ENCODE data around the gene KAZALD1.
"Not testable (repeated sequence)": the region's sequence is repeated elsewhere in the genome, so short reads cannot be mapped to it uniquely, and the experiment has no call there.

Gene KAZALD1

DNA sequence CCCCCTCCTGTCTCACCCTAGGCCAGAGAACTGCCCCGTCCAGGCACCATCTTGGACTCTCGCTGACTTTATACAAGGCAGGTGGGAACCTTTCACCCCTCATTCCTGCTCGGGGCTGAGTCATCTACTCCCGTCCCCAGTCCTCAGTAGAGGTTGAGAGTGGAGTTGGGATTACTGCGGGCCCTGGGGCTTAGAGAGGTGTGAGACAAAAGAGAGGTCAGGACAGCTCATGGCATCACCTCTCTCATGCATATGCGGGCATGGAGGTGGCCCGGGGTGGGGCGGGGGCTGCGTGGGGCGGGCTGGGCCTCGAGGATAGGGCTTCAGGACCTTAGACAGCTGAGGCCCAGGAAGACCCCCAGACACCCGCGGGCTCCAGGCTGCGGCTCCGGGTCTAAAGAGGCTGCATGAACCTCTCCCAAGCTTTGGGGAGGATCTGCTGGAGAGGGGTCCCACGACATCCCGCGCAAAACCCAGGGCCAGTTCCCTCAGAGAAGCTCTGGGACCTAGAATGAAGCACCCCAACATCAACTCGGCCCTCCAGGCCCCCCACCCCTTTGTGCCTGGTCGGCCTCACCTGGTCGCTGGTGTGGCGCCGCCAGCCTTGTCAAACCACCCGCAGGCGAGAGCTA, 31.2 kb upstream of the KAZALD1 start:
- no peak for DNase-seq

DNA sequence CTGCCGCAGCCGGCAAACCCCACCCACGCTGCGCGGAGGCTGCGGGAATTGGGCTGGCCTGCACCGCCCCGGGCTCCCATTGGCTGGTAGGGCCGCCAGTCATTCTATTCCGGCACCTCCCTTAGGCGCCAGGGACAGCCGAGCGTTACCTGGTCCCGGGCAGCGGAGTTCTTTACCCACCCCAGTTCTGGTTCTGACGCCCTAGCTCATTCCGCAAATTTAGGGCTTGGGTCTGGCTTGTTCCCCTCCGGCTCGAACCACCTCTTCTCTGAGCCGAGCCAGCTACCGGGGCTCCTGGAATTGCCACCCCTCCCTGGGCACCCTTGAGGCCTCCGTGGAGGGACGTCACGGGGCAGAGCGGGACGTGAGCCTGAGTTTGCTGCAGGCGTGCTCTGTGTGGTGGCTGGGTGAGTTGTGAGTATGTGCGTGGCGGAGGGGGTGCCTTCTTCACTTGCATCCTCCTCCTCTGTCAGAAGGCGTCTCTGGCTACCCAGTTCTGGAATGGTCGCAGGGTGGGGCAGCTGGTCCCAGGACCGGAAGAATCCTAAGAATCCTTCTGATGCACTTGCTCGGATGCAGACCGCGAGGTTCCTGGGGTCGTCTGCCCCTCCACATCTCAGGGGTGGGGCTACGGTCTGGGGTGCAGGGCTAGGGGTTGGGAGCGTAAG, 30.5 kb upstream of the KAZALD1 start, which contains the start of the genes PDZD7 and SFXN3:
TSS of gene PDZD7 (minus strand) at position 2 of the 668 bp plus-strand sequence. CDS start 910 bp downstream, outside the sequence.
TSS of gene SFXN3 (plus strand) at position 107 of the 668 bp plus-strand sequence. CDS start 3,461 bp downstream, outside the sequence.
- peak; percentile 96 for DNase-seq

DNA sequence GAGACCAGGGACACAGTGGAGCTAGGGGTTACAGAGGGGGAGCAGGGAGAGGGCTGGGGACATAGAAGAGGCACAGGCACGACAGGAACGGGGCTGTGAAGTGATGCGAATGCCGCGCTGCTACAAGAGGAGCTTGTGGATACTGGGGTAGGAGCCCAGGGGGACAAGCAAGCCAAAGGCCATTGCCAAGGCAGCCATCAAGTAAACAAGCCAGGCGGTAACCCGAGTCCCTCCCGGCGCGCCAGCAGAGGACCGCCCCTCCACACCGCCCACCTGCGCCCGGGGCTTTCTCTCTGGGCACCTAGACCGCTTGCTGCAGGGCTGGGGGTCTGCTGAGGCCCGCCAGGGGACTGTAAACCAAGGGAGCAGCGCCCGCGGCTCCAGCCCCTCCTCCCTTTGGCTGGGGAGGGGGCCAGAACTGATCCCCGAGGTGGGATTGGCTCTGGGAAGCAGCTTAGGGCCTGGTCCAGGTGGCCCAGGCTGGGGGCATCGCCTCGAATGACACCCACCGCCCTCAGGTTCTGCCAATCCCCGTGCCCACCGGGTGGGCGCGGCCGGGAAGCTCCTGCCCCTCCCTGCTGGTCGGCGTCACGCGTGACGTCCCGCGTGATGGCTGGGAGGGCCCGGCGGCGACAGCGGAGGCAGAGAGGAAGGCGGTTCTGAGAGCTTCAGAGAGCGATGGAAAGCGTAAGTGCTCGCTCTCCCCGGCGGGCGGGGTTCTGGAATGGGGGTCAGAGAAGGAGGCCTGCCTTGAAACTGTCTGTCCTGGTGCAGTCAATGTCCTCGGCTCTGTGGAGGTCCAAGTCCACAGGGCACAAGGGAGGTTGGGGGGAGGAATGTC, 29.8 kb upstream of the KAZALD1 start:
- peak; percentile 79 for DNase-seq

GRCh38 chr10:101032637-101033224, 29.1 kb upstream of the KAZALD1 start:
- DNase-seq: peak; percentile 36

GRCh38 chr10:101033276-101033675, 28.5 kb upstream of the KAZALD1 start:
- no peak for DNase-seq

DNA sequence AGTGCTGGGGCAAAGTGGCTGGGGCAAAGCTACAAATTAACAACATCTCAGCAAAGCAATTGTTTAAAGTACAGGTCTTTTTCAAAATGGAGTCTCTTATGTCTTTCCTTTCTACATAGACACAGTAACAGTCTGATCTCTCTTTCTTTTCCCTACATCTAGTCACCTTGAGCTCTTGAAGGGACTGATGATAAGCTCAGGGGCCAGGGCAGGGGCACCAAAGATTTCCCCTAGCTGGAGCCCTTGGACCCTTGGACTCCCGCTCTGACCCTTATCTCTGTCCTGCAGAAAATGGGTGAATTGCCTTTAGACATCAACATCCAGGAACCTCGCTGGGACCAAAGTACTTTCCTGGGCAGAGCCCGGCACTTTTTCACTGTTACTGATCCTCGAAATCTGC, 27.4 kb upstream of the KAZALD1 start:
- DNase-seq: not testable (repeated sequence)

GRCh38 chr10:101035314-101035713, 26.5 kb upstream of the KAZALD1 start:
- DNase-seq: no peak

DNA sequence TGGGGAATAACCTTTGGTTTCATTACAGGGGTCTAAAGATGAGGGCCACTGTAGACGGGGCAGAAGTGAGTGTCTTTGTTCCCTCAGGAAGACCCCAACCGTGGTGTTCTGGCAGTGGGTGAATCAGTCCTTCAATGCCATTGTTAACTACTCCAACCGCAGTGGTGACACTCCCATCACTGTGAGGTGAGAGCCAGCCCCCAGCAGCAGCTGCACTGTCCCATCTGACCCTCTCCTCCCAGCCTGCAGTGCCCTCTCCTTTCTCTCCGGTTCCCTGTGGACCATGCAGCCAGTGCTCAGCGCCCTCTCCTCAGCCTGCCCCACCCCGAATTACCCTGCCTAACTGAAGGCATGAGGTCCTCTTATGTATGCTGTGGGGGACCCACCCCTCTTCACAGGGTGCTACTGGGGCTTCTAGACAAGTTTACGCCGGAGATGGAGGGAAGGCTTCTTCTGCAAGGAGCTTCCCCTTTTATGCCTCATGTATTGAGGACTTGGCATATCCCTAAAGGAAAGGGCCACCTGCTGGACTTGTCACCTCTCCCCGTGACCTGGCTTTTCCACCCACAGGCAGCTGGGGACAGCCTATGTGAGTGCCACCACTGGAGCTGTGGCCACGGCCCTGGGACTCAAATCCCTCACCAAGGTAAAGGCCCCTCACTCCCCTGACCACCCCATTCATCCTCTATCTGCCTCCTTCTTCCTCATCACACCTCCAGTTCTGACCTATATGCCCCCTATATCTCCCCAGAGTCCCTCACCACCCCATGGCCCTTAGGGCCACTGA, 25.7 kb upstream of the KAZALD1 start:
- DNase-seq: no peak

DNA sequence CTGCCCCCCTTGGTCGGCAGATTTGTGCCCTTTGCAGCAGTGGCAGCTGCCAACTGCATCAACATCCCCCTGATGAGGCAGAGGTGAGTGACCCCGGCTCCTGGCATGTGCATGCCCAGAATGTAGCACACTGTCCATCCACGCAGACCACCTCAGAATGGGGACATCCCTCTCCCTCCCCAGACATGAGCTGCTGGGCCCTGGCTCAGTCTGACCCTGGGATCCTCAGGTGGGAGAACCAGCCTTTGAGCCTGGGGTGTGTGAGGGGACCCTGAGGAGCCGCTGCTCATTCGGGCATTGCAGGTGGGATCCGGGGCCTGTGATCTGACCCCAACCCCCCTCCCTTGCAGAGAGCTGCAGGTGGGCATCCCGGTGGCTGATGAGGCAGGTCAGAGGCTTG, 25.1 kb upstream of the KAZALD1 start:
- DNase-seq: no peak

- DNase-seq: no peak
These were observed 23.3 kb upstream of the KAZALD1 start for GRCh38 chr10:101038484-101038883.

GRCh38 chr10:101040061-101040460, 21.7 kb upstream of the KAZALD1 start:
- no peak for DNase-seq

DNA sequence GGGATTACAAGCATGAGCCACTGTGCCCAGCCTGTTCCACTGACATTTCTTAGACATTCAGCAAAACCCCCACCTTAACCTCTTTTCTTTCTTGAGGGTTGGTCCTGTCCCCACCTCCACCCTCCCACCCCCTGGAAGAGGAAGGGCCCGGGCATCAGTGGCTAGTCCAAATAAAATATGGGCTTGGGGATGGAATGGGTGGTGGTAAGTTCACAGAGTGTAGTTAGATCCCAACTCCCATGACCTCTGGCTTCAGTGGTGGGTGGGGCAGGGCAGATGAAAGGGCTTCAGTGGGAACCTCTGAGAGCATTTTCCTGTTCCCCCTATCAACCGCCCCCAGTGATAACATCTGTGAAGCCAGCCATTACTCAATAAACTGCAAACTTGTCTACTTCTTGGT, 20.9 kb upstream of the KAZALD1 start:
- no peak for DNase-seq

- DNase-seq: peak; percentile 58
These were observed 20.5 kb upstream of the KAZALD1 start for GRCh38 chr10:101041252-101041761.

- DNase-seq: no peak
These were observed 19.7 kb upstream of the KAZALD1 start for GRCh38 chr10:101042118-101042517.

DNA sequence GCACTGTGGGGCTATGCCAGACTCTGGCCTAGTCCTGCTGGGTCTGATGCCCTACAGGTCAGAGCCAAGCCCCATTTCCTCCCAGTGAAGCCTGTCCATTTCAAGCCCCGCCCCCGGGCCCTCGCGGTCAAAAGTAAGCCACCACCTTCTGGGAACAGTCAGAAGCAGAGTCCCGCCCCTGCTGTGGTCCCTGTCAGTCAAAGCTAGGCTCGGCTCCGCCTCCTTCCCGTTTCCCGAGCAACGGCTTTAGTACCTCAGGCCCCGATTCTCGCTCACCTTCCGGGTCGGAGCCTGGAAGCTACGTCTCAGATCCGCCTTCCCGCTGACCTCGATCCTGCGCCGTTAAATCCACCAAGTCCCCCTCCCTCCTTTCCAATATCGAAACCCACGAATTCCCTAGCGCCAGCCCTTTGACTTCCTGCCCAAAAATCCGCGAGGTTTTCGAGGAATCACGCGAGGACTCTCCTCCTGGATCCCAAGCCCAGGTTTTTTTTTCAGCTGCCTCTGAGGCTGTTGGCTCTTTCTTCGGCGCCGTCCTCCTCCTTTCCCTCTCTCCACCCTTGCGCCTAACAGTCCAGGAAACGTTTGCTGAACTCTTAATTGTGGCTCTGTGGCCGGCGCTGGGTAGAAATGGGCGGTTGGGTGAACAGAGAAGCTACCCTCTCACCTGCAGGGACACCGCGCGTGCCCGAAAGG, 19.0 kb upstream of the KAZALD1 start:
- peak; percentile 68 for DNase-seq

DNA sequence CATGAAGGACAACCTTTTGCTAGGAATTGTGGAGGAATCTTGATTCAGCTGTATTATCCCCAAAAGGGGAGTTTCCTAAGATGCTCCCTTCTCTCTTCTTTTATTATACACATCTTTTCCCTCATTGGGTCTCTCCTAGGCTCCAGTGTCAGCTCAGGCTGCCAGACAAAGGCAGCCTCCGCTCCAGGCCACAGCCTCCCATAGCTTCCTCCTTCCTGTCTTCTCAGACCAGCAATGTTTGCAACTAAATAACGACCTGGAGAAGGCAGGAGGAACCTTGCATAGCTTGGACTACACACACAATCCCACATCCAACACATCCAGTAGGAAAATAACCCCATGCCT, 18.5 kb upstream of the KAZALD1 start:
- no peak for DNase-seq

GRCh38 chr10:101044117-101044516, 17.7 kb upstream of the KAZALD1 start:
- DNase-seq: no peak

GRCh38 chr10:101046332-101047238, 15.2 kb upstream of the KAZALD1 start:
- no peak for DNase-seq

- no peak for DNase-seq
These were observed 14.5 kb upstream of the KAZALD1 start for GRCh38 chr10:101047268-101047667.

All from T-helper 9 cell (primary cell).